GM21825 (cell line): ENCODE results near the gene PFKFB1.

Experiments used
- ATAC-seq: cut with Tn5 transposase; IDR thresholded peaks from one replicate; pipeline ENCODE4 v1.9.1; 2021; ENCODE audit warnings: mild to moderate bottlenecking, moderate library complexity; ENCODE audit not compliant: unreplicated experiment

PFKFB1 gene

GRCh38 chrX:54928876-54929275 lies 65.1 kb downstream of the PFKFB1 start:
- ATAC-seq = no peak

- no peak for ATAC-seq
These were observed 67.0 kb downstream of the PFKFB1 start for GRCh38 chrX:54926978-54927377.

- no peak for ATAC-seq
These were observed 70.6 kb downstream of the PFKFB1 start for GRCh38 chrX:54923376-54923775.

- no peak for ATAC-seq
These were observed 71.4 kb downstream of the PFKFB1 start for GRCh38 chrX:54922547-54922946.

- ATAC-seq = no peak
These were observed 72.5 kb downstream of the PFKFB1 start for GRCh38 chrX:54921427-54922021.

- no peak for ATAC-seq
These were observed 73.2 kb downstream of the PFKFB1 start, which contains the start of gene TRO for GRCh38 chrX:54920610-54921426. Gene TRO, plus strand, starts transcription at chrX:54920824. Its CDS starts 1,423 bp downstream, at chrX:54922247.

GRCh38 chrX:54909941-54910340 lies 84.0 kb downstream of the PFKFB1 start:
- no peak for ATAC-seq

GRCh38 chrX:54894159-54894558 lies 99.8 kb downstream of the PFKFB1 start:
- no peak for ATAC-seq

GRCh38 chrX:54891573-54891972 lies 102.4 kb downstream of the PFKFB1 start:
- no peak for ATAC-seq

GRCh38 chrX:54885740-54886139 lies 108.2 kb downstream of the PFKFB1 start:
- no peak for ATAC-seq
